ENCODE data around the gene TSPAN9.

The TSPAN9 gene

DNA sequence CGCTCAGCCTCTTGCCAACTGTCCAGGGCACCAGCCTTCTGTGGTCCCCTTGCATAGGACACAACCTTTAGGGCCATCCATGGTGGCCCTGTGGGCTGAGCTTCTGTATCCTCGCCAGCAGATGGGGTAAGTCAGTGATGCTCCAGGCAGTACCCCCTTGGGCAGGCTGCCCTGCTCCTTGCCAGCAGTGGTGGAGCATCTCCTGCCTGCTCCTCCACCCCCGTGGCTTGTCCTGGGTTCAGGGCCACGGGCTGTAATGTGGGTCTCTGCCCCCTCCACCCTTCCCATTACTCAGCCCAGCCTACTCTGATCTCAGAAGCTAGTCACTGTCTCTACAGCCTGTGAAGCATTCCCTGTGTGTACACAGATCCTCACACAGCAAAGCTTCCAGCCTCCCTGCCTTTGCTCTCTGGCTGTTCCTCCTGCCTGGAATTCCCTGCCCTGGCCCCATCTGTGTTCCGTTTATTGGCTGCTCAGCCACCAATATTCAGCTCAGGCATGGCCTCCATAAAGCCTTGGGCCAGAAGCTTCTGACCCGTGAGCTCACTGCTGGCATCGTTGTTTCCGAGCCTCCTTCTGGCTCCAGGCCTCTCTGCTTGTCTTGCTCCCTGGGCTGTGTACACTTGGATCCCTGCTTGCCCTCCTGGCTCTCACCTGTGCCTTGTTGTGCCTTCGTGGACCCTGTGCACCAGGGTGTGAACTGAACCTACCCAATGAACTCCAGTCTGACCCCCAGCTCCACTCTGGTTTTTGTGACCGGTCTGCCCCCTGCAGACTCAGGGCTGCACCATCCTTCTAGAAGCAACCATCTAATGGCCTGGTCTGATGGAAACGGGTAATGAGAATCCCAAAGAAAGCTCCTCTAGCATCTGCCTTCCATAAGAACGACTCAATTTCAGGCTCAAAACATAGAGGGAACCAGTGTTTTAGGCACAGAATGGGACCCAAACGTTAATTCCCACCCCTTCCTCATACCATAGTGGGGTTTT lies 236.8 kb downstream of the TSPAN9 start:
- no peak for DNase-seq (ENCODE audit: low read depth in 2 of 2)

DNA sequence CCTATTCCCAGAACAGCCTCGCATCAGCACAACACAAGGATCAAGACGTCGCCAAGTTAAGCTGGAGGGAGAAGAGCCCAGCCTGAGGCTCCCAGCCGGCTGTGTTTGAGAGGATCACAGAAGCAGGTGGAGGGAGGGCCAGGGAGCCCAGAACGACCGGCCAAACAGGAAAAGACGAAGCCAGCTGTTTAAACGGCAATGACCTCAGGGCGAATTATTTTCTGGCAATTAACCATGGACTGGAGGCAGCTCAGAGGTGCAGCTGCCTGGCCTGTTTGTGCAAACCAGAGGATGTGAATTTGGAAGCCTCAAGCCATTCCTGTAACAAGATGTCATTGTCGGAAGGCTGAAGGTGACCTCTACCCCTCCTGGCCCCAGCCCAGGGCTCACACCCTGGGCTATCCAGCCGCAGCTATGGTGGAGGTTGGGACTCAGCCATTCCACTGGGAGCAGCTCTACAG lies 238.1 kb downstream of the TSPAN9 start:
- DNase-seq (ENCODE audit: low read depth in 2 of 2): no peak

DNA sequence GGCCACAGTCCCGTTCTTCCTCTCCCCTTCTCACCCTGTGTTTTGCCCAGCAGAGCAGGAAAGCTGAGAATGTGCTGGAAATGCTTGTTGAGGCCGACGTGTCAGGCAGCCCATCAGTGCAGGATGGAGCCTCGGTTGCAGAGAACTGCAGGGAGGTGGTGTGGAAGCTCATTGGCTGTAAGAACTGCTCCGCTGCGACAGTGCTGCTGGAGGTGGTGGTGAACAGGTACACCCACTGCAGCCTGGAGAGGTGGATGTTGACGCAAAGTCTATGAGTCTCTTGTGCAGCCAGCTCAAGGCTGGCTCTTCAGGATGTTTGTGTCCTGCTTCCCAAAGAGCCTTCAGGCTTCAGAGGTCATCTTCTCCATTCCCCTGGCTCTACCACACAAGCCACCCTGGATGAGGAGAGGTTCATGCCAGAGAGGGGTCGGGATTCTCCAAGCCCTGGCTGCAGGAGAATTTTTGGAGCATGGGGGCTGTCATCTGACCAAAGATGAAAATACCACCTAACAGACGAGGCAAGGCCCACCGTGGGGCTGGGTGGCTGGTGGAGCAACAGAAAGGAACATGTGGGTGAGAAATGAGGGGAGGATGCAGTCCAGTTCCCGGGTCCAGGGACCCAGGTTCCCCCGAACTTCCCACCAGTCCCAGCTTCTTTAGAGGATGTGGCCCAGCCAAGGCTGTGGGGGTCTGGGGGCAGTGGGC lies 239.7 kb downstream of the TSPAN9 start:
- no peak for DNase-seq (ENCODE audit: low read depth in 2 of 2)

DNA sequence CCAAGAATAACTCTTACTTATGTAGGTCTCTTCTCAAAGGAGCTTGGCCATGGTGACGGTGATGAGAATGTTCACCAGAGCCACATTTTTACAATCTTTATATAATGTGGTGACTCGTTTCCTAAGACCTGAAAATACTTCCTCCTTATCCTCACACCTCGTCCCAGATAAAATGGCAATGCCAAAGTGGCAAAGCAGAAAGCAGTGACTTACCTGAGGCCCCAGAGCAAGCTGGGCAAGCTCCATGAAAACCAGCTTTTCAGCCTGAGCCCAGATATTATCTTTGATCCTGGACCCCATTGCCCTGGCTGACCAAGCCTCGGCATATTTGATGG lies 240.3 kb downstream of the TSPAN9 start:
- DNase-seq (ENCODE audit: low read depth in 2 of 2): no peak

- DNase-seq (ENCODE audit: low read depth in 2 of 2): no peak
Observed at GRCh38 chr12:3317841-3318501, 240.8 kb downstream of the TSPAN9 start.

- no peak for DNase-seq (ENCODE audit: low read depth in 2 of 2)
Observed at GRCh38 chr12:3319723-3320492, 242.7 kb downstream of the TSPAN9 start.

DNA sequence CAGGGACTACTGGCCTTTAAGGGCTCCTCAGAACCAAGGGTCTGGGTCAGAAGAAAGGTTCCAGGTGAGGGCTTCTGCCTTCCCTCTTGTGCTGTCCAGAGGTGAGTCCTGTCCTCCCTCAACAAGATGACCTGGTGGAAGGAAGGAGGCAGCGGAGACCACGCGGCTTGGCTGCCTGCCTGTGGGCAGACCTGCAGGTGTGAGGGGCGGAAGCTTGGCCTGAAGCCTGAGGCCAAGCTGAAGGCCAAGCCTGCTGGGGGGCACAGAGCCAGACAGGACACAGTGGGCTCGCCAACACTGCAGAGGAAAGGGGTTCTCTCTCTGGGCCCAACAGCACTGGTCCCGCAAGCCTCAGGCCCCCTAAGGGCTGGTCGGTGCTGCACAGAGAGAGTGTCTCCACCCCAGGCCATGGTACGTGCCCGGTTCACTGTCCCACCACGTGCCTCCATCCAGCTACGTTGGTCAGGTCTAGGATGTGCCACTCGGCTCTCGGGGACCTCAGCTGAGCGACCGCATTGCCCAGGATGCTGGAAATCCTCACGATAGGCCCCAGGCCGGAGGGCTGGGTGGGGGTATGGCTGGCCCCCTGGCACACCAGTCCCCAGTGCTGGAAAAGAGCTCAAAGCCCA lies 243.8 kb downstream of the TSPAN9 start:
- DNase-seq (ENCODE audit: low read depth in 2 of 2): no peak

GRCh38 chr12:3321881-3322280 lies 244.7 kb downstream of the TSPAN9 start:
- no peak for DNase-seq (ENCODE audit: low read depth in 2 of 2)

DNA sequence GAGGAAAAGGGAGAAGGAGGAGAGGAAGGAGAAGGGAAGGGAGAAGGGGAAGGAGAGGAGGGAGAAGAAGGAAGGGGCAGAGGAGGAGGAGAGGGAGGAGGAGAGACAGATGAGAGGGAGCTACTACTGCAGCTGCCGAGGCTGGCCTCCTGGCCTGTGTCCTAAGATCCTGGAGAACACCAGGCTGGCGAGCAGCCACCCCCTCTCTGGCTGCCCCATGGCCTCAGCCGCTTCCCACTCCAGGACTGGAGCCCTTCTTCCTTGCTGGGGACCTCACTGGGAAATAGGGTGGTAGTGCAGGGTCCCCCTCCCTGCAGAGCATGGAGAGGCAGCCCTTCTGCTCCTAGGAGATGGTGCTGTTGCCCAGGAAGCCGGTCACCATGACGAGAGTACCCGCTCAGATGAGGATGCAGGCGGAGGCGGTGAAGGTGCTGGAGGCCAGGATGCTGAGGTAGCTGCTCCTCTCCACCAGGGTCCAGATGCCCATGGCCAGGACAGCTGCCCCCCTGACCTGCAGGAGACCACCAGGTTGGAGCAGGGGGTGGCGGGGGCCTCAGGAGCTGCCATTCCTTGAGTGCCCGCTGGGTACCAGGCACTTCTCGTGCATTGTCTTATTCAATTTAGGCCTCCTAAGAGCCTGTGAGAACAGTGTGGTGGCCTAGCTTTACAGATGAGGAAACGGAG lies 246.0 kb downstream of the TSPAN9 start:
- no peak for DNase-seq (ENCODE audit: low read depth in 2 of 2)

DNA sequence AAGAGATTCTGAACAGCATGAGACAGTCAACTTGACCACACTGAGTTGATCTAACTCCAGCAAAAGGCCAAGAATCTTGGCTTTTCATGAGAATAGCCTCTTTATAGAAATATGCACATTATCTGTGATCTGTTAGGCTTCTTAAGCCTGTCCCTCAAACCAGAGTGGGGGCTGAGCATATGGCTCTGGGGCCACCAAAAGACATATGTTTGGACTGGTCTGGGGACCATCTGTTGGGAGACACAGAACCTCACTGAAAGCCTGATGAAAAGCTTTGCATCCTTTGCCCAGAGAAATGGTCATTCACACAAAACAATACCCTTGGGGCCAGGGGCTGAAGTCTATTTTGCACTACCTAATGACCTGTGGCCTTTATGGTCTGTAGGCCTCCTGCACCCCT lies 248.6 kb downstream of the TSPAN9 start:
- no peak for DNase-seq (ENCODE audit: low read depth in 2 of 2)

DNA sequence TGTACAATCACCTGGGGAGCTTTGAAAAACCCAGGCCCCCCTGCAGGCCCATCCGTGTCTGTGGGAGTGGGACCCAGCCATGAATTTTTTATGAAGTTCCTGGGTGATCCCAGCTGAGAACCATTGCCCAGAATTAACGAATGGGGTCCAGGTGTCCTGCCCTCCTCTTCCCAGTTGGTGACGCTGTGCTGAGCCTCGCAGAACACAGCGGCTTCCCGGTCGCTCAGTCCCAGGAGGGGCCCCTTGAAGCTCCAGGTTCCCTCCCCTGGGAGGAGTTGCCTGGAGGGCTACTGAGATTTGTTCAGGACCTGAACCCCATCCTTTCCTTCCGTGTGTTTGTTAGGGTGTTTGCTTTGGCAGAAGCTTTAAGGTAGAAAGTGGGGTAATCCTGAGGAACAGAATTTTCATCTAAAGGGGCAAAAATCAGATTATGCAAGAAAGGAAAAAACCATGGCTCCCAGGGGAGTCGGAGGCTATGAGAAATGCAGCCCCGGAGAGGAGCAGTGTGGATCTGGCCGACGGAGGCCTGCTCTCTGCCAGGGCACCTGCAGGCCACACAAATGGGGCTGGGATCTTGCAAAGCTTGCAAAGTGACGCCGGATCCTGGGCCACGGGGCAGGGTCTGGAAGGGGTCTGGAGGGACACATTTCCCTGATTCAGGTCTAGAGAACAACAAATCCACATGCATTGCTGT lies 249.1 kb downstream of the TSPAN9 start:
- DNase-seq (ENCODE audit: low read depth in 2 of 2): no peak

GRCh38 chr12:3326850-3327780 lies 249.9 kb downstream of the TSPAN9 start:
- DNase-seq (ENCODE audit: low read depth in 2 of 2): no peak

DNA sequence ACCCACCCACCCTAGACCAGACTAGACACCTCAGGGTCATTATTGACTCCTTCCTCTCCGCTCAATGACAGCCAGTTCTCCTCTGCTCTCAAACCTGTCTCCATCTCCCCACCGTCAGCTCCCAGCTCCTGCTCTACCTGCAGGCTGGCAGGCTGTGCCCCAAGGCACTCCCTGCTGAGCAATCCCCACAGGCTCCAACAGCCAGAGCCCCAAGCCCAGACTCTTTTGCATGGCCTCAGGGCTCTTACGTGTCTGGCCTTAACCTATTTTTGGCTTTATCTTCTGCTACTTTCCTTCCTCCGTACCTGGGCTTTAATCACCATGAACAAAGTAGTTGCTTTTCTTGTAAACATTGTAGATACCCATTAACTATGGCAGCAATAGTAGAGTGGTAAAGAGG lies 250.9 kb downstream of the TSPAN9 start:
- no peak for DNase-seq (ENCODE audit: low read depth in 2 of 2)

DNA sequence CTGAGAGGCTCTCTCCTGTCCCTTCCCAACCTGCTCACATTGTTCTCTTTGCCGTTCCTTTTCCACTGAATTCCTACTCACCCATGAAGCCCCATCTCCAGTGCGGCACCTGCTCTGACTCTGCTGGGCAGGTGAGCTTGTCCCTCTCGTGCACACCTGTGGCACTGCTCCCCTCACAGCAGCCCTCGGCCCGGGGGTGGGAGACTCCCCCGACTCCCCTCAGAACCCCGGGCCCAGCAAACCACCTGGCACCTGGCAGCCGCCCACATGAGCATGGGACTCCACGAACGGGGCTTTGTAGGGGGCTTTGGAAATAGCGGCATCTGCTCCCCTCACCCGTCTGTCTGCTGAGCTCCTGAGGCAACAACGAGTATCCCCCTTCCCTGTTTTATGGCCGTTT lies 251.4 kb downstream of the TSPAN9 start:
- DNase-seq (ENCODE audit: low read depth in 2 of 2): no peak

GRCh38 chr12:3329361-3329760 lies 252.2 kb downstream of the TSPAN9 start:
- DNase-seq (ENCODE audit: low read depth in 2 of 2): no peak

- DNase-seq (ENCODE audit: low read depth in 2 of 2): no peak
Observed at GRCh38 chr12:3330976-3331510, 253.9 kb downstream of the TSPAN9 start.

DNA sequence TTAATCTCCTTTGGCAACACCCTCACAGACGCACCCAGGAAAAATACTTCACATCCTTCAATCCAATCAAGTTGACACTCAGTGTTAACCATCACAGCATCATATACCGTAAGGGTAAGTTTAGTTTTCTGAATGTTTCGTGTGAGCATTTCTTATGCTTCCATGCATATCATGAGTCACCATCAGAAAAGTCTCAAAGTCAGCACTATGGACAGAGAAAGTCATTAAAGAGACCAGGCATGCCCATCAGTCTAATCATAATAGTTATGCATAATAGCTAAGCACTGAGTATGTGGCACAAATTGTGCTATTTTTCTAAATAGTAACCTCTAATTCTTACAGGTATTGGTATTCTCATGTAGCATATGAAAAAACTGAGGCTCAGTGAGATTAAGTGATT lies 255.0 kb downstream of the TSPAN9 start:
- no peak for DNase-seq (ENCODE audit: low read depth in 2 of 2)

DNA sequence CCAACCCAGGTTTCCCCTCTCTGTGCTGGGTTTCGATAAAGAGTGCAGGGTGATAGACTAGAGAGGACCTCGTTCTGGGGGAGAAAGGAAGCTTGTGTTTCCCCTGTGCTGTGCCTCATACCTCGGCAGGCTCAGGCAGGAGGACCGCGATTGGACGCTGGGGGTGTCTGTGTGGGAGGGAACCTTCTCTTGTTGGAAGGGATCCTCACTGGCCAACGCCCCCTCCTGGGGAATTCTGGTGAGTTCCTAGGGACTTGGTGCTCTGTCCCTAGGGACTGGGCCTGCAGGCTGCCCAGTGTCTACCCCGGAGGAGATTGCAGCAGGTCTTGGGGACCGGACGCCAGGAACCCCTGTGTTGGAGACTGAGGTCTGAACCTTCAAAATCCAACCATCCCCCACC lies 256.4 kb downstream of the TSPAN9 start:
- no peak for DNase-seq (ENCODE audit: low read depth in 2 of 2)

- no peak for DNase-seq (ENCODE audit: low read depth in 2 of 2)
Observed at GRCh38 chr12:3333991-3334391, 256.8 kb downstream of the TSPAN9 start.
